Prostate gland (tissue), 2 donors: Measurements from ENCODE around the gene STK17A. TPM values are rescaled to one million over a fixed set of nuclear protein-coding genes. Genes with fewer than 3 reads are reported as not detected.

Source experiments
- DNase-seq: peaks from one replicate; pipeline ENCODE4 v3.0.0-alpha.2; 2019; ENCODE audit warnings: low spot score
- H3K27ac ChIP-seq, 2 donors: fragments of 200-600 bp; sonication (generic); 2 replicates each; pipeline ENCODE4 v1.5.1; 2017 to 2019
- H3K27me3 ChIP-seq: fragments of 200-600 bp; sonication (generic); replicated peaks from 2 replicates; pipeline ENCODE4 v1.5.1; 2019; ENCODE audit not compliant: insufficient read depth
- H3K36me3 ChIP-seq, 2 donors: fragments of 200-600 bp; sonication (generic); 1 replicate in 1 of 2; 2 replicates in 1 of 2; pipeline versions ENCODE4 v1.5.1 to v1.8.1; 2017 to 2019
- H3K4me1 ChIP-seq: fragments of 200-600 bp; sonication (generic); replicated peaks from 2 replicates; pipeline ENCODE4 v1.5.1; 2019
- H3K4me3 ChIP-seq, 2 donors: fragments of 200-600 bp; sonication (generic); 2 replicates each; pipeline ENCODE4 v1.5.1; 2017 to 2019
- H3K9me3 ChIP-seq: fragments of 200-600 bp; sonication (generic); 2 replicates; pipeline ENCODE4 v1.5.1; 2017
- CTCF ChIP-seq, 4 experiments: fragments of 200-600 bp in 2 of 4; fragments of 450-650 bp in 2 of 4; sonication (generic) in 2 of 4; IDR thresholded peaks; 1 replicate in 3 of 4; 2 replicates in 1 of 4; pipeline ENCODE4 v1.5.1; 2016 to 2019; ENCODE audit warnings: antibody characterized with exemption in 4 of 4, mild to moderate bottlenecking in 2 of 4, moderate library complexity in 2 of 4
- POLR2A ChIP-seq: fragments of 450-650 bp; IDR thresholded peaks from one replicate; pipeline ENCODE4 v1.6.1; 2016; ENCODE audit warnings: antibody characterized with exemption, mild to moderate bottlenecking
- POLR2AphosphoS5 ChIP-seq: sonication (generic); formaldehyde crosslinking; IDR thresholded peaks from one replicate; pipeline ENCODE4 v1.6.1; 2017; ENCODE audit warnings: antibody characterized with exemption
- WGBS: methylation state at CpG from one replicate; pipeline ENCODE4 v1.1.5; 2018; 5-methylcytosine and 5-hydroxymethylcytosine counted together
- intact Hi-C: fragments of 100-400 bp; cut with DNase I; formaldehyde crosslinking; loops from one replicate; pipeline ENCODE4 v1.14.2; 2022
- total RNA-seq, 2 donors: library from RNA; depleted of rRNA; stranded (reverse); fragments of >200 nt; gene quantifications; one replicate each; pipeline ENCODE4 v1.1.0, GENCODE V29; 2016

Gene STK17A
- total RNA-seq, 2 donors from 2014 or later: 6.8 to 8.2 TPM

- DNase-seq: no peak
- 94% methylated on average over 2 of the region's 2 CpGs for WGBS
Measured at GRCh38 chr7:43609097-43609496, 26.2 kb downstream of the STK17A start.

GRCh38 chr7:43612128-43612527 lies 29.2 kb downstream of the STK17A start:
- no peak overlapping the region for H3K4me3 ChIP-seq
- WGBS: 87% methylated on average over 5 of the region's 5 CpGs
- no peak overlapping the region for H3K27ac ChIP-seq

More at GRCh38 chr7:43609097-43609496, 26.2 kb downstream of the STK17A start:
- Histone ChIP-seq H3K36me3 (no peaks in the 10 kb centered on the region), H3K4me3 (no peak overlapping the region), H3K9me3 (no peaks in the 10 kb centered on the region), H3K4me1 (no peaks in the 10 kb centered on the region), H3K27ac (no peak overlapping the region), H3K27me3 (no peaks in the 10 kb centered on the region)
- TF ChIP-seq POLR2AphosphoS5 (no peak), CTCF (IDR thresholded peaks at IDR 0.05) (no peak), POLR2A (no peak)
- intact Hi-C loops: no loop called here

GRCh38 chr7:43612599-43613589 lies 30.0 kb downstream of the STK17A start:
- H3K27me3 ChIP-seq: no peaks in the 10 kb centered on the region

More at GRCh38 chr7:43612128-43612527, 29.2 kb downstream of the STK17A start:
- H3K4me1 ChIP-seq: no peaks in the 10 kb centered on the region
- intact Hi-C loops: no loop called here
- H3K36me3 ChIP-seq: no peaks in the 10 kb centered on the region
- no peaks in the 10 kb centered on the region for H3K9me3 ChIP-seq
- H3K27me3 ChIP-seq: no peaks in the 10 kb centered on the region
- no peak for DNase-seq
- TF ChIP-seq CTCF (IDR thresholded peaks at IDR 0.05): no peak
- TF ChIP-seq POLR2AphosphoS5: no peak
- TF ChIP-seq POLR2A: no peak

GRCh38 chr7:43615558-43616145 lies 32.7 kb downstream of the STK17A start:
- Histone ChIP-seq H3K4me3 (no peak overlapping the region), H3K36me3 (no peaks in the 10 kb centered on the region), H3K27ac (no peak overlapping the region), H3K9me3 (no peaks in the 10 kb centered on the region), H3K4me1 (no peaks in the 10 kb centered on the region), H3K27me3 (no peaks in the 10 kb centered on the region)
- 87% methylated on average over 7 of the region's 7 CpGs for WGBS
- no peak for DNase-seq
- intact Hi-C loops: no loop called here
- no peak for TF ChIP-seq CTCF (IDR thresholded peaks at IDR 0.05)
- TF ChIP-seq POLR2AphosphoS5: no peak
- no peak for TF ChIP-seq POLR2A

More at GRCh38 chr7:43612599-43613589, 30.0 kb downstream of the STK17A start:
- no peak for TF ChIP-seq POLR2AphosphoS5
- Histone ChIP-seq H3K27ac (no peak overlapping the region), H3K4me1 (no peaks in the 10 kb centered on the region), H3K4me3 (no peak overlapping the region), H3K36me3 (no peaks in the 10 kb centered on the region), H3K9me3 (no peaks in the 10 kb centered on the region)
- no peak for DNase-seq
- intact Hi-C loops: no loop called here
- WGBS: 51% methylated on average over 3 of the region's 3 CpGs

- no peaks in the 10 kb centered on the region for H3K4me1 ChIP-seq
- H3K4me3 ChIP-seq: no peak overlapping the region
- no peak overlapping the region for H3K27ac ChIP-seq
- intact Hi-C loops: no loop called here
- no peaks in the 10 kb centered on the region for H3K36me3 ChIP-seq
- no peaks in the 10 kb centered on the region for H3K9me3 ChIP-seq
- no peak for DNase-seq
- no peaks in the 10 kb centered on the region for H3K27me3 ChIP-seq
- no peak for TF ChIP-seq POLR2A
- TF ChIP-seq POLR2AphosphoS5: no peak
- WGBS: 98% methylated on average over 4 of the region's 4 CpGs
Measured at GRCh38 chr7:43616977-43617376, 34.1 kb downstream of the STK17A start.
